GM12891 (cell line): ENCODE data around the gene RABEP1.

Source experiments
- POLR2A ChIP-seq: IDR thresholded peaks from 2 replicates; pipeline ENCODE4 v1.6.1; 2011; ENCODE audit warnings: low read depth, low read length, control low read depth
- POLR2AphosphoS5 ChIP-seq: IDR thresholded peaks from 2 replicates; pipeline ENCODE4 v1.6.1; 2011; ENCODE audit warnings: low read depth, low read length, control low read depth
- TAF1 ChIP-seq: IDR thresholded peaks from 2 replicates; pipeline ENCODE4 v1.6.1; 2011; ENCODE audit warnings: low read depth, low read length, control low read depth

GRCh38 chr17:5281814-5282641, at the start of gene RABEP1:
- TF ChIP-seq POLR2A (peak; percentile 78), POLR2AphosphoS5 (peak; percentile 52; the same call in 1 of the 2 replicates), TAF1 (peak; percentile 97)
